Measurements from ENCODE around the gene THAP4.

The THAP4 gene

GRCh38 chr2:241627675-241628074 is 9.3 kb downstream of the THAP4 start:
- TF ChIP-seq SIN3A (IDR thresholded peaks at IDR 0.05; ENCODE audit: borderline replicate concordance, insufficient read depth, low read length) (no peak), TAF1 (IDR thresholded peaks at IDR 0.05; ENCODE audit: borderline replicate concordance, insufficient read depth, low read length) (no peak), POLR2AphosphoS5 (IDR thresholded peaks at IDR 0.05; ENCODE audit: low read depth, low read length) (no peak), FOXP2 (optimal IDR thresholded peaks at IDR 0.05; ENCODE audit: borderline replicate concordance, extremely low read depth, extremely low read length, insufficient read depth) (no peak), REST (IDR thresholded peaks at IDR 0.05; ENCODE audit: insufficient read depth in 1 of 2, low read depth in 2 of 2, low read length in 2 of 2) (no peak)

- TF ChIP-seq FOXP2 (optimal IDR thresholded peaks at IDR 0.05; ENCODE audit: borderline replicate concordance, extremely low read depth, extremely low read length, insufficient read depth), result no peak
- no peak for TF ChIP-seq POLR2AphosphoS5 (IDR thresholded peaks at IDR 0.05; ENCODE audit: low read depth, low read length)
- no peak for TF ChIP-seq SIN3A (IDR thresholded peaks at IDR 0.05; ENCODE audit: borderline replicate concordance, insufficient read depth, low read length)
- no peak for TF ChIP-seq REST (IDR thresholded peaks at IDR 0.05; ENCODE audit: insufficient read depth in 1 of 2, low read depth in 2 of 2, low read length in 2 of 2)
- no peak for TF ChIP-seq TAF1 (IDR thresholded peaks at IDR 0.05; ENCODE audit: borderline replicate concordance, insufficient read depth, low read length)
Observed at GRCh38 chr2:241620419-241620769, 16.6 kb downstream of the THAP4 start.

- no peak for TF ChIP-seq REST (IDR thresholded peaks at IDR 0.05; ENCODE audit: insufficient read depth in 1 of 2, low read depth in 2 of 2, low read length in 2 of 2)
- TF ChIP-seq FOXP2 (optimal IDR thresholded peaks at IDR 0.05; ENCODE audit: borderline replicate concordance, extremely low read depth, extremely low read length, insufficient read depth), result no peak
- no peak for TF ChIP-seq SIN3A (IDR thresholded peaks at IDR 0.05; ENCODE audit: borderline replicate concordance, insufficient read depth, low read length)
- TF ChIP-seq TAF1 (IDR thresholded peaks at IDR 0.05; ENCODE audit: borderline replicate concordance, insufficient read depth, low read length), result no peak
- TF ChIP-seq POLR2AphosphoS5 (IDR thresholded peaks at IDR 0.05; ENCODE audit: low read depth, low read length), result no peak
Observed at GRCh38 chr2:241619597-241620418, 17.1 kb downstream of the THAP4 start.

GRCh38 chr2:241618829-241619228 is 18.1 kb downstream of the THAP4 start:
- no peak for TF ChIP-seq FOXP2 (optimal IDR thresholded peaks at IDR 0.05; ENCODE audit: borderline replicate concordance, extremely low read depth, extremely low read length, insufficient read depth)
- no peak for TF ChIP-seq REST (IDR thresholded peaks at IDR 0.05; ENCODE audit: insufficient read depth in 1 of 2, low read depth in 2 of 2, low read length in 2 of 2)
- no peak for TF ChIP-seq SIN3A (IDR thresholded peaks at IDR 0.05; ENCODE audit: borderline replicate concordance, insufficient read depth, low read length)
- TF ChIP-seq TAF1 (IDR thresholded peaks at IDR 0.05; ENCODE audit: borderline replicate concordance, insufficient read depth, low read length), result no peak
- no peak for TF ChIP-seq POLR2AphosphoS5 (IDR thresholded peaks at IDR 0.05; ENCODE audit: low read depth, low read length)
